Measurements from ENCODE around the gene TAF4.

Gene TAF4

GRCh38 chr20:61931476-61932198 is 134.0 kb downstream of the TAF4 start:
- no peak for DNase-seq (ENCODE audit: low read depth in 2 of 2)

DNA sequence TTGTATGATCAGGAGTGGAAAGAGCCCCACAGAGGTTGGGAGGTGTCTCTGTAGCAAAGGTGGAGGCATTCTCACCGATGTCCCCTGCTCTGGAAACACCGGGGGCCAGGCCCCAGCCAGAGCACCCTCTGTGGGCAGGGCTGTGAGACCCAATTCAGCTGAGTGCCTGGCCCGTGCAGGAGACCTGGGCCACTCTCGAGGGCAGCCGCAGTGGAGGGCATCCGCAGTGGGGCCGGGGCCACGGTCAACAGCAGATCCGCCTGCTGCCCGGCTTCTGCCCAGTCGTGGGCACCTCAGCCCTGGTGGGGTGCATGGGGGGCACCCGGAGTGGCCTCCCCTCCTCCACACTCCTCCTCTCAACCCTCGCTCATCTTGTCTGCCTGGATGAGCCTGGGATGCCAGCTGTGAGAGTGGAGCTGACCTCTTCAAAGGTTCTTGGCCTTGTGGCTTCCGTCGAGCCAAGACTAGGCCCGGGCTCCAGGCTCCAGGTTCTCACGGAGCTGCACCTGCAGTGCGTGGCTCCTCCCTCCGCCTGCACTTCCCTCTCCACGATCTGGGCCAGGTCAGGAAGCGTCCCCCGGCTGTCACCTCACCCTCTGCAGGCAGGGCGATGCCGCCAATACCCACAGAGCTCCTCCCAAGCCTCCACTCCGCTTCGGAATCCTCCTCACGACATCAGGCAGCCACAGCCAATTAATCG is 134.8 kb downstream of the TAF4 start:
- DNase-seq (ENCODE audit: low read depth in 2 of 2), result no peak

DNA sequence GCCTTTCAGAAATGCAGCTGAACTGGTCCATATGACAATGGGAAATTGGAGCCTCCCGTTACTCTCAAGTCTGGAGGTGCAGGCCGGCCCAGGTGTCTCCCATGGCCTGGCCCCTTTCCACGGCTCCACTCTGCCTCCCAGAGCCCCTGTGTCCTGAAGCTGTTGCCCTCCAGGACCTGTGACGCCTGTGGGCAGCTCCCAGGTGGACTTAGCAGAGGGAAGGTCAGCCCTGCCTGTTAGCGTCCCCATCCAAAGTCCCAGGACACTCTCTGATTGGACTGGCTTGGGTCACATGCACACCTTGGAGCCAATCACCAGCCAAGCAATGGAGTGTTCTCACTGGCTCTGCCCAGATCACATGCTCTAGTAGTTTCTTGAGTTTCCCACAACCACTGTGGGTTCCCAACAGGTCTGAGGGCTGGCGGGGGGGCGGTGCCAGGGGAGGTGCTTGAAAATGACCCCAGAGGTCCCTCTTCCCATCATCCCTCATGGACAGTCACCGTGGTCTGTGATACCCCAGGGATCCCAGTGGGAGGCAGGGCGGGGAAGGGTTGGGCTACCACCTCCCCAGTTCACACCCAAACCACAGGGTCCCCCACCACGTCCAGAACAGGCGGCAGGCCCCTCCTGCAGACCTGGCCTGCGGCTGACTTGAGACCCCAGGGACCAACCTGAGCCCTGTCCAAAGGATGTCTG is 135.6 kb downstream of the TAF4 start:
- no peak for DNase-seq (ENCODE audit: low read depth in 2 of 2)

DNA sequence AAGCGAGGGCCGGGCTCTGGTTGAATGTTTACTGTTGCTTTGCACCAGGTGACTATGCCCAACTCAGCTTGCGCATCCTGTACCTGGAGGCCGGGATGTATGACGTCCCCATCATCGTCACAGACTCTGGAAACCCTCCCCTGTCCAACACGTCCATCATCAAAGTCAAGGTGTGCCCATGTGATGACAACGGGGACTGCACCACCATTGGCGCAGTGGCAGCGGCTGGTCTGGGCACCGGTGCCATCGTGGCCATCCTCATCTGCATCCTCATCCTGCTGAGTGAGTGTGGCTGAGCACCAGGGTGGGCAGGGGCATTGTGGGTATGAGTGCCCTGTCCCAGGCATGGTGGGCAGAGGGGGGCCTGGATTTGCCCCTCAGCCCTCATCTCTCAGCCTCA is 136.1 kb downstream of the TAF4 start:
- DNase-seq (ENCODE audit: low read depth in 2 of 2), result no peak

- DNase-seq (ENCODE audit: low read depth in 2 of 2), result no peak
Observed at GRCh38 chr20:61927826-61928541, 137.7 kb downstream of the TAF4 start.

- DNase-seq (ENCODE audit: low read depth in 2 of 2), result no peak
Observed at GRCh38 chr20:61927193-61927825, 138.4 kb downstream of the TAF4 start.

GRCh38 chr20:61926796-61927192 is 138.9 kb downstream of the TAF4 start:
- DNase-seq (ENCODE audit: low read depth in 2 of 2), result no peak

- DNase-seq (ENCODE audit: low read depth in 2 of 2), result no peak
Observed at GRCh38 chr20:61926253-61926613, 139.4 kb downstream of the TAF4 start.

DNA sequence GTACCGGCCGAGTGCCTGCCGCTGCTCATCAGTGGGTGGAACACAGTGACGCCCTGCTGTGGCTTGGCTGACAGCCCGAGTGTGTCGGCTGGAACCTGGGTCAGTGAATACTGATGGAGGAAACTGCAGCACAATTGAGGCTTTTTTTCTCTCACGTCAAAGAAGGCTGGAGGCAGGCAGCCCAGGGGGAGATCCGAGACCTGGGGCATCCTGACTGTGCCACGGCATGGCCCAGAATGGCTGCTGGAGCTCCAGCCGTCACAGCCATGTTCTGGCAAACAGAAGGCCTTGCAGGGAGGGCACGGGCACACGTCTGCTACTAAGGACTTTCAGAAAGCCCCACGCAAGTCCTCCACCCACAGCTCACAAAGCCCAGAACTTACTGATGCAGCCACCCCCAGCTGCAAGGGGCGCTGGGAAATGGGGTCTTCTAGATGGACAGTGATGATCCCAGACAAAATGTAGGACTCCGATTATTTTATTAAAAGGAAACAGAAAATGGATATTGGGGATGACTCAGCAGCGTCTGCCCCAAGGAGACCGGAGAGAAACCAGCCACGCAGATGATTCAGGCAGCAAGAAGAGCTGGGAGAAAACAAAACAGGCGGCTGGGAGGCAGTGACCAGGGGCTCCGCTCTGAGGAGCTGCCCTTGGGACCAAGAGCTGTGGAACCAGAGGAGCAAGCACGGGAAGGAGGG is 140.0 kb downstream of the TAF4 start:
- DNase-seq (ENCODE audit: low read depth in 2 of 2), result no peak

DNA sequence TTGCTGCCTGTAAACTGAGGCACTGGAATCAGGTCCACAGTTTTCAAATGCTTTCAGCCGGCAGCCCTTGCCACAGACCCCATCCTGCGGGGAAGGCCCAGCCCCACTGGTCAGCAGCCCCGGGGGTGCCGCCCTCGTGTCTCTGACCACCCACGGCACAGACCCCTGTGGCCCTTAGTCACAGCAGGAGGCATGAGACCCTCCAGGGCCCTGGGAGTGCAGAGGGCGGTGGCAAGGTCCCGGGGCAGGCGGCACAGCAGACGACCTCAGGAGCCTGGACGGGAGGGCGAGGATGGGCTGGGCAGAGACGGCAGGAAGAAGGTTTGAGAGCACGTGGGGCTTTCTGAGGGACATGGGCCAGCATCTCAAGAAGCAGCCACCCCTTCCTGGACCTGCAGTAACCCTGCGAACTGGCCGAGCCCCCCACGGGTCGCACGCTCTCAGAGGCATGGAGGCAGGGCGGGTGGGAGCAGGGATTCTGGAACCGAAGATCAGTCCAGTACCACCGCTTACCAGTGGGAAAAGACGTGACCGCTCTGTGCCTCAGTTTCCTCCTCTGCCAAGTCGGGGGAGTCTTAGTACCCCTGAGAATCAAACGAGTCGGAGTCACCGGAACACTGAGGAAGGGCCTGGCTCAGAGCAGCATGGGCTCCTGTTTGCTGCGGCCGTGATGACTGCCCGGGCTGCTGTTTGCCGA is 140.7 kb downstream of the TAF4 start:
- no peak for DNase-seq (ENCODE audit: low read depth in 2 of 2)
